Inferior parietal cortex (tissue), 1 donor: Measurements from ENCODE around the gene RIOK3.
"Not testable (repeated sequence)": the region's sequence is repeated elsewhere in the genome, so short reads cannot be mapped to it uniquely, and the experiment has no call there.

Experiments used
- DNase-seq: peaks from one replicate; pipeline ENCODE4 v3.0.0-alpha.2; 2016; ENCODE audit errors: extremely low spot score

The RIOK3 gene

DNA sequence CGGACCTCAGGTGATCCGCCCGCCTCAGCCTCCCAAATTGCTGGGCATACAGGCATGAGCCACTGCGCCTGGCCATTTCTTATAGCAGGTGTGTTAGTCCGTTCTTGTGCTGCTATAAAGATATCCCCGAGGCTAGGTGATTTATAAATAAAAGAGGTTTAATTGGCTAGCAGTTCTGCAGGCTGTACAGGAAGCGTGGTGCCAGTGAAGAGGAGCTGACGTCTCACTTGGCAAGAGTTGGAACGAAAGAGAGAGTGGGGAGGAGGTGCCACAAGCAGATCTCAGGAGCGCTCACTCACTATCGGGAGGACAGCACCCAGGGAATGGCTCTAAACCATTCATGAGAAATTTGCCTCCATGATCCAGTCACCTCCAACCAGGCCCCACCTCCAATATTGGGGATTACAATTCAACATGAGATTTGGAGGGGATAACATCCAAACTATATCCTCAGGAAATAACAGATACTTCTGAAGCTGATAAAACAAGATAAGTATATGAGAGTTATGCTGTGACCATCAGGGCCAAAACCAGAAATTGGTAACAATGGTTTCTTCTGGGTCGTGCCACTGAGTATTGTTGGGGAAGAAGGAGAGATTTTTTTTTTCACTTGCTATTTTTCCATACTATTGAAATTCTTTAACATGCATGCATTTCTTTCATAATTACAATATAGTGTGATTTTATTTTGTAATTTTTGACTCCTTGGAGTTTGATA is 42.8 kb downstream of the RIOK3 start:
- no peak for DNase-seq

DNA sequence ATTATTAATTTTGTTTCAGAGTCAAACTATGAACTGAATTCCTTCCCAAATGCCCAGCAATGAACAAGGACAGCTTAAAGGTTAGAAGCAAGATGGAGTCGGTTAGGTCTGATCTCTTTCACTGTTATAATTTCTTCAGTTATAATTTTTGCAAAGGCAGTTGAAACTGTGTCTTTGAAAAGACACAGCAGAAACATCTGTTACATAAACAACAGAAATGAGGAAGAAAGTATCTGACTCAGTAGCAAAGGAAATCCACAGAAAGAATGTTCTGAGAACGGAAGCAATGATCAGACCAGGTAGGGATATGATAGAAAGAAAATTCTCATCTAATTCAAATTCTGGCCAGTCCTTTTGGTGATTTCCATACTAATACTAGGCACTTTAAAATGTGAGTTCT is 45.0 kb downstream of the RIOK3 start:
- no peak for DNase-seq

DNA sequence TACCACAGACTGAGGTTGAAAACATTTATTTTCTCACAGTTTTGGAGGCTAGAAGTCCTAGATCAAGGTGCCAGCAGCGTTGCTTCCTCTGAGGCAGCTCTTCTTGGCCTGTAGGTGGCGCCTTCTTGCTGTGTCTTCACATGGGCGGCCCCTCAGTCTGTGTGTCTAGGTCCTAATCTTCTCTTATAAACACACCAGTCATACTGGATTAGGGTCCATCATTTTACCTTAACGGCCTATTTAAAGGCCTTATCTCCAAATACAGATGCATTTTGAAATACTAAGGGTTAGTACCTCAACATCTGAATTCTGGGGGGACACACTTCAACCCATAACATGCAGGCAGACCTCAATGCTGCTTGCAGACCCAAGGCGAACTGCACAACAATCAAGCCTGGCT is 45.8 kb downstream of the RIOK3 start:
- DNase-seq, result peak; percentile 75

DNA sequence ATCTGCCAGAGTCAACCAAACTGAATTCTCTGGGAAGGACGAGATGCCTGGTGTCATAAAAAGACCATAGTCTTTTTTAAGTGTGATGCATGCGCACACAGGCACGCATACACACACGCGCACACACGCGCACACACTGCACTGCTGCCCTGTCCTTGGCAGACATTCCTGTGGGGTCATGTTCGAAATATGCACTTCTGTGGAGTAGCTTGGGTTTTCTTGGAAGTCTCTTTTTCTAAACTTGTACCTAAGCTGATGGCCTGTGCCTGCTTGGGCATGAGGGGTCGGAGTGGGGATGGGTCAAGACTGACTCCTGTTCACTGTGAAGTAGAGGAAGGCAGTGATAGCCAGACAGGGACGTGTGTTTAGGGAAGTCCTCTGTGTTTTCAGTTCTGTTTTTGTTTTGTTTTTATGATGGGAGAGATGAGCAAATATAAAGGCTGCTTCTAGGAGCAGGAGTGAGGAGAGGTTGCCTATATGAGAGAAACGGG is 46.2 kb downstream of the RIOK3 start:
- DNase-seq, result no peak

DNA sequence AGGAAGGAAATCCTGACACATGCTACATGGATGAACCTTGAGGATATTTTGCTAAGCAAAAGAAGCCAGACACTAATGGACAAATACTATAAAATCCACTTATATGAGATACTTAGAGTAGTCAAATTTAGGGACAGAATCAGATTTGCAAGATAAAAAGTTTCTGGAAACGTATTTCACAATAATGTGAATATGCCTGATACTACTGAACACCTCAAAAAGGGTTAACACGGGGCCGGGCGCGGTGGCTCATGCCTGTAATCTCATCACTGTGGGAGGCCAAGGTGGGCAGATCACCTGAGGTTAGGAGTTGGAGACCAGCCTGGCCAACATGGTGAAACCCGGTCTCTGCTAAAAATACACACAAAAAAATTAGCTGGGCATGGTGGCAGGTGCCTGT is 48.5 kb downstream of the RIOK3 start:
- no peak for DNase-seq

DNA sequence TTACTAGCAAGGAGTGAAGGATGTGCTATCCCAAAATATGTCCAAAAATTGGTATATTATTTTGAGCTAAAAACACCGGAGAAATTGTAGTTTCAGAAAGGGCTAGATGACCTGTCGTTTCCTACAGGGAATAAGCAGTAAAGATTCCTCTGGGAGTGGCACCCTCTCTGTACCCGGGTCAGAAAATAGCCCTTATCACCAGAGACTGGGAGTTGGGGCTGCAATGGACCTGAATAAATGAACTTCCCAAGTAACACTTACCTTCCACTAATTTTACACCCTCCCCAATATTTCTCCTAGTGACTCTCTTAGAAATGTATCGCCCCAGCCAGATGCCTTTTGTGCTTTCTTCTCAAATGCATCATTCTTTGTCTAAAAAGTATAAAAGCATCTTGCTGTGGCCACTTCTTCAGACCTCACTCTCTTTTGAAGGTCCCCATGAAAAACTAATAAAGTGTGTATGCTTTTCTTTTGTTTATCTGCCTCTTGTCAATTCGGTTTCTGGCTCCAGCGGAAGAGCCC is 49.5 kb downstream of the RIOK3 start:
- no peak for DNase-seq

DNA sequence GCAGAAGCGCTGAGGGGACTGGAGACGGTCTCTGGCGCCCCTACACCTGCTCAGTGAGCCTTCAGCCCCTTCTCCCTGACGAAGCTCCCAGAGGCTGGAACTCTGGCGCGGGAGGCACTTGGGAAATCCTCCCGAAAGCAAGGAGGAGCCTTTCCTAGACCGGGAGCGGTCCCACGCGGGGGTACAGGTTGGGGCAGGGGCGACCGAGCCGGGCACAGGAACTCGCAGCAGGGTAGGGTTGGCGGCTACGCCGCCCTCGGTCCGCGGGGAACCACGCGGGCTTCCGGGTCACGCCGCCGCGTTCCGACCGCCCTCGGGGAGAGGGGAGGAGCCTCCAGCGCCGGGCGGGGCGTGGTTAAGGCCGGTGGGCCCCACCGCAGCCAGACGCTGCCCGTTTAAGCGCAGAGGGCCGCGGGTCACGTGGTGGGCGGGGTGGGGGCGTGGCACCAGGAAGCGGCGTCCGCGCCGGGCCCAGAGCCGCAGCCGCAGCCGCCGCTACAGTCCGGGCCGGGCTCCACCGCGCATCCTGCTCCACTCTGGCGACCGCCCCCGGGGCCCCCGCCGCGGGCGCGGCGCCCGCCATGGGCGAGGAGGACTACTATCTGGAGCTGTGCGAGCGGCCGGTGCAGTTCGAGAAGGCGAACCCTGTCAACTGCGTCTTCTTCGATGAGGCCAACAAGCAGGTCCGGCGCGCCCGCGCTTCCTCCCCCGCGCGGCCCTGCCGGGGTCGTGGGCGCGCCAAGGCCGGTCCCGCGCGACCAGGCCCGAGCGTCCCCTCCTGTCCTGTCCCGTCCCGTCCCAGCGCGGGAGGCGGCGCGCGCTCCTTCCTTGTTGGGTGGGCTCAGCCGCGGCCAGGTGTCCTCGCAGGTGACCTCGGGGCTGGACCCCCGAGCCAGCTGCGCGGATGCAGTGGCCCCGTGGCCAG is 50.2 kb downstream of the RIOK3 start, which contains the start of gene RMC1:
Gene RMC1 (plus strand): TSS at position 474 of the 925 bp plus-strand sequence. CDS start 108 bp downstream, at position 582.
- peak; percentile 91 for DNase-seq

DNA sequence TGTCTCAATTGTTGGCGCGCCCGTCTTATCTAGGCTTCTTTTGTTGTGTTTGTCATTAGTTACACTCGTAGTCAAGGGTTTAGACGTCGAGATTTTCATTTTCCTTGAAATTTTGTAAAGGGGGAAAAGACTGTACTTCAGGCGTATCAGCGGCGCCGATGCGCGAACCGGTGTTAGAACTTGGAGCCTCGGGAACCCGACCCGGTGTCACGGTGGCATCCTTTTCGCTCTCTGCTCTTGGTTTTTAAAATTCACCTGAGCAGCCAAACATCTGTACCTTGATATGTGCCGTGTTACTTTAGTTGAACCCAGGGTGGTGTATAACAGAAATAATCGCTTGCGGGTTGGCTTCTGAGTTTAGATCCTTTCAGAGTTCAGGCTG is 50.9 kb downstream of the RIOK3 start:
- no peak for DNase-seq

DNA sequence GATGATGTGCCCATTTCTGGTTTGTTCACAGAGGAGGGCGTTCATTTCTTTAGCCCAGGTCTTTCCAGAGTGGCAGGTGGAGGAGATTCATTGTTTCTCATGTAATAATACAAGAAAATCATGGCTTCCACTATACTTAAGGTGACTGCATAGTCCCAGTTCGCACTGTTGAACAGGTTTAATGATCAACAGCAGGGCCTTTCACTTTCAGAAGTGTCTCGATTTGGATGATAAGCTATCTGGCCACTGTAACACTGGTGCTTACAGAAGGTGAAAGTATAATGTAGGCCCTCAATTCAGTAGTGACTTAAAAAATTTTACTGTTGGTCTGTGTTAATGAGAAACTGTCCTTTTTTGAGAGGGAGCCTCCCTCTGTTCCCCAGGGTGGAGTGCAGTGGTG is 51.6 kb downstream of the RIOK3 start:
- DNase-seq, result no peak

DNA sequence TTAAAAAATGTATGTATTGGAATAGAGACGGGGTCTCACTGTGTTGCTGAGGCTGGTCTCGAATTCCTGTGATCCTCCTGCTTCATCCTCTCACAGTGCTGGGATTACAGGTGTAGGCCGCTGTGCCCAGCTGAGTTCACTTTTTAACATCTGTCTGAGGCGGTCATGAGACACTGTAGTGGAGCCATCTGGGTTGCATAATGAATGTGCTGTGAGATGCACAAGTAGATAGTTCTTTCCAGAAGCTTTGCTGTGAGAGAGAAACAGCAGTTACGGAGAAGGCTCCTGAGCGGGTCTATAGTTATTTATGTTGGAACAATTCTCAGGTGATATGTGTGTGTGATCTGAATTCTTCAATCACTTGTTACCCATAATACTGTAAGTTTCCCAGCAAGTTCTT is 53.3 kb downstream of the RIOK3 start:
- DNase-seq, result no peak

DNA sequence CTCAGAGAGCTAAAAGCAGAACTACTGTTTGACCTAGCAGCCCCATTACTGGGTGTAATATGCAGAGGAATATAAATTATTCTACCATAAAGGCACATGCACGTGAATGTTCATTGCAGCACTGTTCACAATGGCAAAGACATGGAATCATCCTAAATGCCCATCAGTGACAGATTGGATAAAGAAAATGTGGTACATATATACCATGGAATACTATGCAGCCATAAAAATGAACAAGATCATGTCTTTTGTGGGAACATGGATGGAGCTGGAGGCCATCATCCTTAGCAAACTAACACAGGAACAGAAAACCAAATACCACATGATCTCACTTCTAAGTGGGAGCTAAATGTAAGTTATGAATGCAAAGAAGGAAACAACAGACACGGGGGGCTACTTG is 57.8 kb downstream of the RIOK3 start:
- not testable (repeated sequence) for DNase-seq

DNA sequence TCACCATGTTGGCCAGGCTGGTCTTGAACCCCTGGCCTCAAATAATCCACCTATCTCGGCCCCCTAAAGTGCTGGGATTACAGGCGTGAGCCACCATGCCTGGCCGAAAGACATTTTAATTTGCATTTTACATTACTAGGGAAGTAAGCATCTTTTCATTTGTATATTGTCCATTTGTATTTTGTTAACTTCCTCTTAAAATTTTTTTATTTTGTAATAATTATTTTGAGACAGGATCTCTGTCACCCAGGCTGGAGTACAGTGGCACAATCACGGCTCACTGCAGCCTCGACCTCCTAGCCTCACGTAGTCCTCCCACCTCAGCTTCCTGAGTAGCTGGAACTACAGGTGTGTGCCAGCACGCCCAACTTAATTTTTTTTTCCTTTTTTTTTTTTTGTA is 59.1 kb downstream of the RIOK3 start:
- not testable (repeated sequence) for DNase-seq

DNA sequence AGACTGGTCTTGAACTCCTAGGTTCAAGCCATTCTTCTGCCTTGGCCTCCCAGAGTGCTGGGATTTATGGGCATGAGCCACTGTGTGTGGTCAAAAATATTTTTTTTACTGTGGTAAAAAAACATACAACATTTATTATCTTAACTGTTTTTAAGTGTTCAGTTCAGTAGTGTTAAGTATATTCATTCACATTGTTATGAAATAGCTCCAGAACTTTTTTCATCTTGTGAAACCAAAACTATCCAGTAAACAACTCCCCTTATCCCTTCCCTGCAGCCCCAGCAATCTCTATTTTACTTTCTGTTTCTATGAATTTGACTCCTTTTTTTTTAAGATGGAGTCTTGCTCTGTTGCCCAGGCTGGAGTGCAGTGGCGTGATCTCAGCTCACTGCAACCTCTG is 59.6 kb downstream of the RIOK3 start:
- DNase-seq, result no peak

DNA sequence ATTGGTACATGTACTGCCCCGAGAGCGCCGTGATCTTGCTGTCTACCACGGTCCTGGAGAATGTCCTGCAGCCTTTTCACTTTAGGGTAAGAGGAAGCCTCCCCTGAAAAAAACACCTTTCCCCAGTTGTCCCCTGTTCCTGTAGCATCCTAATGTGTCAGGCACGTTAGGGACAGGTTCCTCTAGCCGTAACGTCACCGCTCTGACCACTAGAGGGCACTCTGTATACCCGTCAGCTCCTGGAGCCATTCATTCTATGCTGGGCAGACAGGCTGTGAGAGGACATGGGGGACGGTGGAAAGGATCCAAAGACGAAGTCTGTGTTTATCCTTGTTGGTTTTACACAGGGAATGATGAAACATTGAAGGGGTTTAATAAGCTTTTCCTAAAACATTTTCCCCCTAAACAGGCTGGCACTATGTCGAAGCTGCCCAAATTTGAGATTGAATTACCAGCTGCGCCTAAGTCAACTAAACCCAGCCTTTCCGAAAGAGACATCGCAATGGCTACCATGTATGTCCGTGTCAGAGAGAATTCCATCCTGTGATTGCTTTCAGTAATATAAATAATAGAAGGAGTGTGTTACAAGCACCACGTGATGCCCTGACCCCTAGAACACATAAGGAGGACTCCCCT is 62.9 kb downstream of the RIOK3 start:
- peak; percentile 93 for DNase-seq

DNA sequence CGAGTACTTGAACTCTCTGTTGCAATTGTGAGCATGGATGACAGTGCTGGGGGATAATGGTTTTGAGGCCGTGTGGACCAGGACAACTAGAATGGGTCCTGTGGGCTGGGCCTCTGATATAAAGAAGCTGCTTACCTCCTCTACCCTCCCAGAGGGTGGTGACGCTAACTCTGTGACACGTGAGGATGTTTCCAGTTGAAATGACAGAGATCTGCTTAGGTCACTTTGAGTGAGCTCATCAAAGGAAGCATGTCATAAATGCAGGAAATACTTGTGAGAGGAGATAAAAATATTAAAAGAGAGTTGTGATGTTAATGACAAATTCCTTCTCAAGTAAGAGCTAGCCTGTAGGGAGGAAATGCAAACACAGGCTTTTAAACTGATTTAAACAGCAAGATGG is 66.6 kb downstream of the RIOK3 start:
- no peak for DNase-seq

DNA sequence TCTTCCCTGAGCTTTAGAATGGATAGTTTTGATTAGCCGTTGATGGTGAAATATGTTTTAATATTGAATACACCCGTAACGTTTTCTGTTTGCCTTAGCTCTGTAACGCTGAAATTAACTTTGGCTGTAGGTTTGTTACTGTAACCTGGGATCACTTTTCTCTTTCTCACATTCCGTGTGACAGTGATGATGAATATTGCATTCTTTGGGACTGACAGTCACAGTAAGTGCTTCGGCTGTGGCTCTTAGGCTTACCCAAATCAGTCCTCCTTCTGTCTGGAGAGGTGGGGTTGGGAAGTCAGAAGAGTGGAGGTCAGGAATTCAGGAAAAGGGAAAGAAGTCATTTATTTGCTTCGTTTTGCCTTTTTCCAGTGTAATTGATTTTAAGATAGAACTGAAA is 68.2 kb downstream of the RIOK3 start:
- no peak for DNase-seq

DNA sequence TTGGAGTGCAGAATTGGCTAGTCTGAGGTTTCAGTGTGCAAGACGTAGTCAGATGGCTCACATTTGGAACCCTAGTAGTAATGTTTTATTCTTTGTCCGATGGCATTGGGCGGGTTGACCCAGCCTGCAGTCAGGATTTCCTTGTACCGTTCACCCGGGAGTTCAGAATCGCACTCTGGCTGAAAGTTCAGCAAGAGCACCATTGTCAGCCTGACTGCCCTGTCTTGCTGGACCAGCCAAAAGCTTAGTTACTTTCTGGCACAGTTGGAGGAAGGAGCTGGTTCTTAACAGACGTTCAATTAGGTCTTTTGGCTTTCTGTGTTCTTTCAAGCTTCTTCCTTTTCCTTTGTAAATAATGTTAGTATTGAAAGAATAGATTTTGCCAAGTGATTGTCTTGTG is 68.8 kb downstream of the RIOK3 start:
- DNase-seq, result no peak

DNA sequence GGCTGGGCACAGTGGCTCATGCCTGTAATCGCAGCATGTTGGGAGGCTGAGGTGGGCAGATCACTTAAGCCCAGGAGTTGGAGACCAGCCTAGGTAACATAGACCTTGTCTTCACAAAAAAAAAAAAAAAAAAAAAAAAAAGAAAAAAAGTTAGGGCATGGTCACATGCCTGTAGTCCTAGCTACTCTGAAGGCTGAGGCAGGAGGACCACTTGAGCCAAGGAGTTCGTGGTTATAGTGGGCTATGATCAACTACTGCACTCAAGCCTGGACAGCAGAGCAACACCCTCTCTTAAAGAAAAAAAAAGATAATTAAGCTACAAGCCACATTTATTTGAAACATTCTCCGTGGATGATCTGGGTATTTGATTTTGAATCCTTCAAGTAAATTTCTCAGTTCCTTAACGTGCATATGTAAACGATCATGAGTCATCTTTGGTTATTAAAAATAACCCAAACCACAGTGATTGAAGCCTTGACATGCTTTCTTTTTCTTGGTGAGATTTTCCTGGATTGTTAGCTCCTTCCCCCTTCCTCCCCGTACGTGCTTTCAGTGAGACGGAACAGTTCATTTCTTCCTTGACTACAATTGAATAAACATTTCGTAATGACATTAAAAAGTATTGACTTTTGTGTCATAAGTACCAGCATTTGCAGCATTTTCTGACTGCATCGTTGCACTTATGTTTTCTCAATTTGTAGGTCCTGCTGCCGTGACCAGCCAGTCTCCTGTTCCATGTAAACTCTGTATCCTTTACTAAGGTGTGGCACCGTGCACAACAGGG is 70.5 kb downstream of the RIOK3 start:
- no peak for DNase-seq

DNA sequence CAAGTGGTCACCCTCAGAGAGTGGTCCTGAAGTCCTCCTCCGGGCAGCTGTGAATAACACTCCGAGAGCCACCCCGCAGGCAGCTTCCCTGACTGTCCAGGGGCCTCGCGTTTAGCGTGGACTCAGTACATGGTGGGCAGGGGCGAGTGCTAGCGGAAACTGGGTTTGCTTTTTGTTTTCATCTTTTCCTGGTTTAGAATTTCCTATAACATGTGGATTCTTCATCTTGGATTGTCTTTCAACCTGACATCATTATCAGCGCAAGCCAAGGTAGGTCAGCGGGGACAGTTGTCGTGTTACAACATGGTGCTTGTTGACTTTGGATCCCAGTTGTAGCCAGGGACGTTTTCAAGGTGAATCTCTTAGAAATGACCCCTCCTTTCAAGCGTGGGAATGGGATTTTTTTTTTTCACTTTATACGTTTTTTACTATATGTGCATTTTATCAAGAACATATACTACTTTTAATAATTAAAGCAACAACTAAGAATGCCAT is 71.2 kb downstream of the RIOK3 start:
- DNase-seq, result no peak

DNA sequence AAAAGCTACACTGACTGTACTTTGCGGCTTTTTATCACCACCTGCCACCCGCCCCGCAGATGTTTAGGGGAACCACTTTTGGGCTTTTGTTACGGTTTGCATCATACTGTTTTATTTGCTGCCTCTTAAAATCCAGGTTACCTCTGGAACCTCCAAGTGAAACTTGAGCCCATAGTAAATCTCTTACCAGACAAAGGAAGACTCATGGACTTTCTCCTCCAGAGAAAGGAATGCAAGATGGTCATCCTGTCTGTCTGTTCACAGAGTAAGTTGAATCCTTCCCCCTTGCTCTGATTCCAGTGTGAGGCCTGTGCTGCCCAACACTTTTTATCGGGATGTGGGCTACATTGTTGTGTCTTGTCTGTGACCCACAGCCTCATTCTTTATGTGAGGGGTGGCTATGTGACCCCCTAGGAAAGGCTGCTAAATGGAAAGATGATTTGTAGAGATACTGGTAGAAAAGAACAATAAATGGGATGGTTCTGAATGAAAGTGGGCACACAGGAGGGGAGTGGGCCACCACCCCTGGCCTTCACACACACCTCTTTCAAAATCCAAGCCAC is 73.5 kb downstream of the RIOK3 start:
- DNase-seq, result no peak
